ENCODE results near the gene LRMDA.

LRMDA gene

GRCh38 chr10:76436981-76437380 is 1005.6 kb downstream of the LRMDA start:
- DNase-seq: no peak

GRCh38 chr10:76440426-76440825 is 1009.0 kb downstream of the LRMDA start:
- DNase-seq: no peak

GRCh38 chr10:76442113-76442512 is 1010.7 kb downstream of the LRMDA start:
- no peak for DNase-seq

GRCh38 chr10:76444034-76444800 is 1012.8 kb downstream of the LRMDA start:
- no peak for DNase-seq

GRCh38 chr10:76447578-76447977 is 1016.2 kb downstream of the LRMDA start:
- no peak for DNase-seq

- DNase-seq: no peak
These were observed 1020.5 kb downstream of the LRMDA start for GRCh38 chr10:76451911-76452310.

- no peak for DNase-seq
These were observed 1021.9 kb downstream of the LRMDA start for GRCh38 chr10:76453332-76453731.

GRCh38 chr10:76453997-76454396 is 1022.6 kb downstream of the LRMDA start:
- no peak for DNase-seq

GRCh38 chr10:76454506-76455140 is 1023.2 kb downstream of the LRMDA start:
- DNase-seq: no peak

GRCh38 chr10:76456197-76456596 is 1024.8 kb downstream of the LRMDA start:
- DNase-seq: no peak

- DNase-seq: no peak
These were observed 1027.7 kb downstream of the LRMDA start for GRCh38 chr10:76459016-76459730.

GRCh38 chr10:76461024-76461423 is 1029.6 kb downstream of the LRMDA start:
- DNase-seq: no peak

- no peak for DNase-seq
These were observed 1031.7 kb downstream of the LRMDA start for GRCh38 chr10:76463111-76463510.

- DNase-seq: no peak
These were observed 1035.5 kb downstream of the LRMDA start for GRCh38 chr10:76466836-76467503.

- no peak for DNase-seq
These were observed 1038.3 kb downstream of the LRMDA start for GRCh38 chr10:76469675-76470074.

- no peak for DNase-seq
These were observed 1047.8 kb downstream of the LRMDA start for GRCh38 chr10:76479103-76479790.

GRCh38 chr10:76481178-76481577 is 1049.8 kb downstream of the LRMDA start:
- no peak for DNase-seq

GRCh38 chr10:76487582-76487981 is 1056.2 kb downstream of the LRMDA start:
- DNase-seq: no peak

- no peak for DNase-seq
These were observed 1057.2 kb downstream of the LRMDA start for GRCh38 chr10:76488602-76489001.

- no peak for DNase-seq
These were observed 1059.8 kb downstream of the LRMDA start for GRCh38 chr10:76491216-76491615.

- no peak for DNase-seq
These were observed 1060.6 kb downstream of the LRMDA start for GRCh38 chr10:76492026-76492425.

GRCh38 chr10:76492678-76493472 is 1061.5 kb downstream of the LRMDA start:
- DNase-seq: no peak

All from activated CD4-positive, alpha-beta T cell treated with anti-CD3 and anti-CD28 coated beads, Interleukin-2, Interleukin-6, amounts not matched to agents 100 ng/mL and 50 ng/mL, durations not matched to agents 16 hours and 8 hours (primary cell).